ENCODE data around the gene RNLS.

The RNLS gene

DNA sequence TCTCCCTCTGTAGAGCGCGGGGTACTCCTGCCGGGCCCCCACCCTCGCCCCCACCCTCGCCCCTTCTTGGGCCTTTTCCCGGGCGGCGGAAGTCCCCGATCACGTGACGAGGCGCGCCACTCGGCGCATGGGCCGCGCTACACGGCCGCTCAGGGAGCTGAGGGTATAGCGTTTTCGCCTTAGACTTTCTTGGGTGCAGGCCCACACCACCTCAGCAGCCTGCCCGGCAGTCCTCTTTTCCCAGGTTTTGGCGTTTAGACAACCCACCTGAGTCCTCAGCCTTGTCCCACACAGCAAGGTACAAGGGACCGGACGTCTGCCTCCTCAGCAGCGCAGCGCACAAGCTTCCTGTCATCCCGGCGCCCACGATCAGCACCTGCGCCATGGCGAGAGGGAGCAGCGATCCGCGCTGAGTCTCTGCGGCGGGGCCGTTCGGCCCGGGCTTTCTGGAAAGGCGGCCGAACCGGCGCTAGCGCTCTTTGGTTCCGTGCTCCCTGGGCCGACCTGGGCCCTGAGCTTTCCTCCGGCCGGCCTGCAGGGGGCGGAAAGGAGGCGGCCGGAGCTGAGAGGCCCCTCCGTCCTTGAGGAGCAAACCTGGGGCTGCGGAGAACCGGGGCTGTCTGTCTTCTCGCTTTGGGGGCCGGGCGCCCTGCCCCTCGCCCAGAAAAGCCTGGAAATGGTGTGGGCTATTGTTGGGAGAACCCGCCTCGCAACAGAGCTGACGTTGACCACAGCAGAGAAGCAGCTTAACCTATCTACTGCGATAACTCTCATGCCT, at the start of gene RNLS:
Gene RNLS, minus strand, starts transcription at position 513 of the 778 bp plus-strand sequence.
- peak; percentile 67 for DNase-seq

DNA sequence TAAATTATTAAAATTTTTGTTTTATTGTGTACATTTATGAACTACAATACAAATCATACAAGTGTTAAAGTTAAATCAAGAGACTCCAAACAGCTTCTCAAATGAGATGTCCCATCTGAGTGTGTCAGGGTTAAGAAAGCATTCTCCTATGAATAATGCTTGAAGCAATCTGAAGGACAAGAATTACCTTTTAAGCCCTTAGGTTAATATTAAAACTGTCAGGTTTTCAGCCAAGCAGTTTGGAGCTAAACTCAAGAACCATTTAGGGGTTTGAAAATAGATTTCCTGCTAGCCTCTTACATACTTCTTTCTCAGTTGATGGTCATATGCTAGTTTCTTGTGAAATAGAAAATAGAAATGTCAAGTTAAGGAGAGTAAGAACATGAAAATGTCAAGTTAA, 41.7 kb upstream of the RNLS start:
- no peak for DNase-seq

DNA sequence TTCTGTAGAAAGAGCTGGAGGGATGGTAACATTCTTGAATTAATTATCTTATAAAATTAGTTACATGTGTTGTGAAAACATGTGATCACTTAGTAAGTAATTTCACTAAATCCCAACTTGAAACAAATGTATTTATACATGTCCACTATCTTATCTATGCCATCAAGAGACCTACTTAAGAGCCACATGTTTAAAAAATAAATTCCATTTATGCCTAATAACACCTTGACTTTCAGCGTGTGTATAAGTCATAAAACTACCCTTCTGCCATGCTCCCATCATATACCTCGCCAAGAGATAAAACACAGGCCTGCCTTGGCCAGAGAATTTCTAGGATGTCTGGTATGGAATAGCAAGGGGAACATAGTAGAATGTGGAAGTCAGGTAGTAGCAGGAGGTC, 40.7 kb upstream of the RNLS start:
- no peak for DNase-seq

GRCh38 chr10:88620441-88620840, 37.3 kb upstream of the RNLS start:
- no peak for DNase-seq

DNA sequence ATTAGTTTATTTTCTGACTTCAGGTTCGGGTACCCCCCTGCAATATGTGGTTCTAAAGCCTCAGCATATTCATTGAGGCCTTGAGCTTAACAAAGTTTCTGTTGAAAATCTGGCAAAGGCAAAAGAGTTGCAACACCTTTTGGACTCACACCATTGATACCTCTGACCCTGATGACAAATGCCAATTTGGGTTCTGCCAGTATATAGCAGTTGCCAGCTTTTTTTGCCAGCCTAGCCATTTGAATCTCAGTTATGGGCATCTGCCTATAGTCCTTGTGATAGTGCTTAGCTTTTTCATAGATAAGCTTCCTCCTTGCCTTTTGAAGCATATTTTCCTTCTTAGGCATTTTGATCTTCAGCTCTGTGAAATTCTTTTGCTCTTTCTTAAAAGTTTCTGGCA, 35.4 kb upstream of the RNLS start:
- DNase-seq: no peak

GRCh38 chr10:88617772-88618300, 34.7 kb upstream of the RNLS start:
- DNase-seq: no peak

DNA sequence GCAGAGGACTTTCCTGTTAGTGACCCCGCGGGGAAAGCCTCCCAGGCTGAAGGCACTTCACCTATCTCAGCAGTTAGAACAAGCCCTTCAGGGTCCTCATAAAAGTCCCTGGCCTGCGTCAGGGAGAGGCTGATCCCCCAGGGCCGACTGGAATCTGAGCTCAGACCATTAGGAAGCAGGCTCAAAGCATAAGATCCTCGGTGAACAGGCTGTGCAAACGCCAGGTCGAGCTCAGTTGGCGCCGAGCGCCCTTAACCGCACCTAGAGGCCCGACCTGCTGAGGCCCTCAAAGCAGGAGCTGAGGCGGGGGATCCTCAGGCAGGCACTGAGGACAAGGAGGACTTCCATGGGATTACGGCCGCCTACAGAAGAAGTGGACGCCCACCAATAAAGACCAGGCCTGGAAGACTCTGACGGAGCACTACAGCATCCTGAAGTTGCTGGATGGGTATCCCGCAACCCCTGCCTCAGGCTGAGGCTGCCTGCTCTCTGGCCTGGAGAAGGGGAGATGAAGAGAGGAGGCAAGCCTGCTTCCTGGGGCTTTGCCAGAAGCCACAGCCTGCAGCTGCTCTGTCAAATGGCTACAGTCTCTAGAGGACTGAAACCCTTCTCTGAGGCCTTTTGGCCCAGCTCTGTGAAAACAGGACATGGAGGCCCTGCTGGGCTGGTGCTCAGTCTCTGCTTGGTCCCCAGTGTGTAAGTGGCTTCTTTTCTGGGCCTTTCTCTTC, 33.3 kb upstream of the RNLS start:
- no peak for DNase-seq

- no peak for DNase-seq
Measured at GRCh38 chr10:88608780-88609179, 25.7 kb upstream of the RNLS start.

DNA sequence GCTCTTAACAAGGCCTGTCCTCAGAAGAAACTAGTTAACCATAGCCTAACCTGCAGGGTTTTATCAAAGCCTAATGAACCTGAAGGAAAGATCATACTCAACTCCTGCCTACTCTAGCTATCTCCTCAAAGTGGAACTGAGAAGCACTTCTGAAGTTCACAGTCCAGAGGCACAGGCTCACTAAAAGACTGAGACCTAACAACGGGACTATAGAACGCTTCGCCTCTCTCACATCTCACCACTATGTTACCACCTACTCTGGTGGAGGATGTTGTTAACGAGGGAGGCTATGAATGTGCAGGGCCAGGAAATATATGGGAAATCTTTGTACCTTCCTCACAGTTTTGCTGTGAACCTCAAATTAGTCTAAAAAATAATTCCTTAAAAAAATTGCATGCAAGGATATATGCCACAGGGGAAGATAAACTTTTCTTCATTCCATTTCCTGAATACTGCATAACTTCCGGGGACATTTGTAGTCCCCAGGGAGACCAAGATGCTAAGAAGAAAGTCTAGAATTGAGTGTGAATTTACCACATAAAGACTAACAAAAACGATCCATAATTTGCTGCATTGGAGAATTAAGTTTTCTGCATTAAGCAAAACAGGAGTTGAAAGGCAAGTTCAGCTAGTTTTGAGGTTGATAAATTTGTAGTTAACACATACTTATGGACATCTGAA, 25.1 kb upstream of the RNLS start:
- DNase-seq: no peak

GRCh38 chr10:88598055-88598454, 14.9 kb upstream of the RNLS start:
- no peak for DNase-seq

- no peak for DNase-seq
Measured at GRCh38 chr10:88594482-88594881, 11.4 kb upstream of the RNLS start.

GRCh38 chr10:88592906-88593305, 9.8 kb upstream of the RNLS start:
- DNase-seq: no peak

GRCh38 chr10:88592381-88592780, 9.3 kb upstream of the RNLS start:
- DNase-seq: no peak

- no peak for DNase-seq
Measured at GRCh38 chr10:88586462-88586861, 3.3 kb upstream of the RNLS start, which contains the start of gene LIPJ. LIPJ (plus strand) TSS chr10:88586762; CDS start chr10:88590688, 3,926 bp downstream.

DNA sequence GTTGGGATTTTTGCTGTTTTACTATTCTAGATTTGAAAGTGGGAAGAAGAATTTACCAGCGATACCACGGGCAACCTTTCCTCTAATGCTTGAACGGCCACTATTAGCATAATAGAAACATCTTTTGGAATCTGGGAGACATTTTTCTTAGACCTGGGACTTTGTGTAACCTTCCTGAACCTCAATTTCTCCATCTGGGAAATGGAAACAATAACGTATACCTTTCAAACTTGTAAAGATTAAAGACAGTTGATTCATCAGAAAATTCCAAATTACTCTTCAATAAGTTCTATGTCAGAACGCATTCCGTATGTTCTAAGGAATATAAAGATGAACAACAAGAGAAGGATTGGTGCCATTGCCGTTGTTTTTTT, 453 bp upstream of the RNLS start:
- DNase-seq: no peak

GRCh38 chr10:88582411-88582805, 710 bp downstream of the RNLS start:
- no peak for DNase-seq

DNA sequence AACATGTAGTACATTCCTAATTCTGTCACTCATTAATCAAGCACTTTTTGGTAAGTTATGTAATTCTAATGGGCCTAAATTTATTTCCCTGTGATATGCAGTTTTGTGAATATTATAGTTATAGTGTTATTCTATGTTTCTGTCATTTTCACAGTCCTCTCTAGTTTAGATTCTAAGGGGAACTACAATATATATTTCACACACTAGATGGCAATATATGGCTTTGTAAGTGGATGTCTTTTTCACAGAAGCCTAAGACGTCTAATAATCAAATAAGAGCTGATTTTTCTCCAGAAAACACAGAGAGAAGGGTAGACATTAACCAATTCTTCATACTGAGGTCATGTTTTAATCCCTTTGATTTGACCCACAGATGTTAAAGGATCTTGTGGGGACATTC, 18.0 kb downstream of the RNLS start:
- peak; percentile 17 for DNase-seq

GRCh38 chr10:88562152-88562551, 21.0 kb downstream of the RNLS start:
- DNase-seq: no peak

DNA sequence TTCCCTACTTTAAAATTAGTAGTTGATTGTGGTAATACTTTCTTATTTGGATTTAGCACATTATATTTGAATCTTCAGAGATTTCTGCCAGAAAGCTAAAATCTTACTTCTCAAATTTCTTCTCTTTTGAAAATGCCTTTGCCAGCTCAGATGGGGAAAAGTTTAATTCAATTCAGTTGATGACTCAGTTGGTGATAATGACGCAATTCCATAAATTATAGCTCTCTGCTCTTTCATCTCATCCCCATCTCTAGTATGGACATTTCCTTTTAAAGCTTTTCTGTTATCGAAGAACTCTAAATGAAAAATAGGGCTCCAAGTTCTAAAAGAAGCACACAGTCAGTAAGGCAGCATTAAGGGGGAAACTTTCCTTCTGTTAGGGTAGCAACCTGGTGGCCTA, 25.5 kb downstream of the RNLS start:
- no peak for DNase-seq

GRCh38 chr10:88557256-88557655, 25.9 kb downstream of the RNLS start:
- no peak for DNase-seq

- no peak for DNase-seq
Measured at GRCh38 chr10:88555190-88555908, 27.8 kb downstream of the RNLS start.

- peak; percentile 54 for DNase-seq
Measured at GRCh38 chr10:88553116-88553752, 29.9 kb downstream of the RNLS start.
